ENCODE data around the gene DGKA.
"Not testable (repeated sequence)": the region's sequence is repeated elsewhere in the genome, so short reads cannot be mapped to it uniquely, and the experiment has no call there.

Gene DGKA

DNA sequence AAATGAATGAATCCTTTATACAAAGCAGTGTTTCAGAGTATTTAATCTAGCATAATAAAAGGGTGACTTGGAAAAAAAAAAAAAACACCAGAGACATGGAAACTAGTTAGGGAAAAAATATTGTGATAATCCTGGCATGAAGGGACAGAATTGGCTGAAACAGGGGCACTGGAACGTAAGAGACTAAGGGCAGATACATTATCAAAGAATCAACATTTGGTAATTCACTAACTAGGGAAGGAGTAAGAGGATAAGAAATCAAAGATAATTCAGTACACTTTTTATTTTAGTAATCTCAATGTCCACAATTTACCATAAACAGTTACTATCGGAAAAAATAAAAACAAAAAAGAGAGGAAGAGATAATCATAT lies 21.5 kb upstream of the DGKA start:
- H3K27ac ChIP-seq = peak overlapping the region; percentile 73
- H3K4me3 ChIP-seq = no peak overlapping the region
- no peak overlapping the region for H3K9ac ChIP-seq (ENCODE audit: insufficient read length)
- DNase-seq (ENCODE audit: low read depth, low spot score) = no peak
- TF ChIP-seq FOXP2 (optimal IDR thresholded peaks at IDR 0.05; ENCODE audit: control extremely low read depth, extremely low read length, insufficient read depth) = no peak
- no peak for TF ChIP-seq EZH2 (IDR thresholded peaks at IDR 0.05)
- TF ChIP-seq POLR2AphosphoS5 (IDR thresholded peaks at IDR 0.05; ENCODE audit: borderline replicate concordance, low read depth, low read length) = no peak
- no peaks in the 10 kb centered on the region for H3K9me3 ChIP-seq (ENCODE audit: low read depth, low read length)
- peaks cover 16% of the 10 kb centered on the region for H3K36me3 ChIP-seq (ENCODE audit: insufficient read depth, low read length)

DNA sequence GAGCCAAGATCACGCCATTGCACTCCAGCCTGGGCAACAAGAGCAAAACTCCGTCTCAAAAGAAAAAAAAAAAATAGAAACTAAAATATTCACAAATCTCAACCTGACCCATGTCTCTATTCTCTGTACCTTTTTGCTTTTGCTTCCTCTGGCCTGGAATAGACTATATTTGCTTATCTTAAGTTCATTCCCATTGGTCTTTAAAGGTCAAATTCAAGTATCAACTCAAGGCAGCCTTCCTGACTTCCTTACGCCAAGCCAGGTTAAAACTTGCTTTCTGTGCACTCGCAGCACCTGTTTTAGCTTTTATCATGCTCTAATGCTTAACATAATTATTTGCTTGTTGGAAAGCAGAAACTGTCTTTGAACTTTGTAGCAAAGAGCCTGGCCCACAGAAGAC lies 18.1 kb upstream of the DGKA start:
- DNase-seq (ENCODE audit: low read depth, low spot score) = no peak
- Histone ChIP-seq H3K36me3 (ENCODE audit: insufficient read depth, low read length) (peaks cover 16% of the 10 kb centered on the region), H3K4me3 (no peak overlapping the region), H3K9ac (ENCODE audit: insufficient read length) (no peak overlapping the region), H3K27ac (no peak overlapping the region), H3K9me3 (ENCODE audit: low read depth, low read length) (no peaks in the 10 kb centered on the region)
- TF ChIP-seq POLR2AphosphoS5 (IDR thresholded peaks at IDR 0.05; ENCODE audit: borderline replicate concordance, low read depth, low read length) = no peak
- TF ChIP-seq EZH2 (IDR thresholded peaks at IDR 0.05) = no peak
- TF ChIP-seq FOXP2 (optimal IDR thresholded peaks at IDR 0.05; ENCODE audit: control extremely low read depth, extremely low read length, insufficient read depth) = no peak

DNA sequence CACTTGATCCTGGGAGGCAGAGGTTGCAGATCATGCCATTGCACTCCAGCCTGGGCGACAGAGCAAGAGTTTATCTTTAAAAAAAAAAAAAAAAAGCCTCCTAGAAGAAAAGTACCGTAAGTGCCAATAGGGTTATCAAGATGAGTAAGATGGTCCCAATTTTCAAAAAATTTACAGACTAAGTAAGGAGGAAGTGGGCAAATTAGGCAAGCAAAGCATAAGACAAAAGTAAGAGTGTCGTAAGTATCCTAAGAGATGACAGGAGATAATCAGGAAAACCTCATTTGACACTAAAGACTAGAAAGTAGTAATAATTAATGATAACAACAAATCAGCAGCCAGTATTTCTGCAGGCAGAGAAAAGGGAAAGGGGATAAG lies 15.5 kb upstream of the DGKA start:
- Histone ChIP-seq H3K36me3 (ENCODE audit: insufficient read depth, low read length) (peaks cover 16% of the 10 kb centered on the region), H3K9ac (ENCODE audit: insufficient read length) (no peak overlapping the region), H3K9me3 (ENCODE audit: low read depth, low read length) (no peaks in the 10 kb centered on the region), H3K4me3 (no peak overlapping the region), H3K27ac (no peak overlapping the region)
- DNase-seq (ENCODE audit: low read depth, low spot score) = no peak
- no peak for TF ChIP-seq FOXP2 (optimal IDR thresholded peaks at IDR 0.05; ENCODE audit: control extremely low read depth, extremely low read length, insufficient read depth)
- TF ChIP-seq POLR2AphosphoS5 (IDR thresholded peaks at IDR 0.05; ENCODE audit: borderline replicate concordance, low read depth, low read length) = no peak
- TF ChIP-seq EZH2 (IDR thresholded peaks at IDR 0.05) = no peak

DNA sequence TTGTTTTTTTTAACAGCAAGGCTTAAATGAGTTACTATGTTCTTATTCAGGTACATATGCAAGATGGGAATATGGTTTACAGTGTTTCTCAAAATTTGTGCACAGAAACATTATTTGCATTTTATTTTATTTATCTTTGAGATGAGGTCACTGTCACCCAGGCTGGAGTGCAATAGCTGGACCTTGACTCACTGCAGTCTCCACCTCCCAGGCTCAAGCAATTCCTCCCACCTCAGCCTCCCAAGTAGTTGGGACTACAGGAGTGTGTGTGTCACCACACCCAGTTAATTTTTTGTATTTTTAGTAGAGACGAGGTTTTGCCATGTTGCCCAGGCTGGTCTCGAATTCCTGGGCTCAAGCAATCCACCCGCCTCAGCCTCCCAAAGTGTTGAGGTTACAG lies 11.9 kb upstream of the DGKA start:
- H3K4me3 ChIP-seq = not testable (repeated sequence)
- peaks cover 14% of the 10 kb centered on the region for H3K36me3 ChIP-seq (ENCODE audit: insufficient read depth, low read length)

DNA sequence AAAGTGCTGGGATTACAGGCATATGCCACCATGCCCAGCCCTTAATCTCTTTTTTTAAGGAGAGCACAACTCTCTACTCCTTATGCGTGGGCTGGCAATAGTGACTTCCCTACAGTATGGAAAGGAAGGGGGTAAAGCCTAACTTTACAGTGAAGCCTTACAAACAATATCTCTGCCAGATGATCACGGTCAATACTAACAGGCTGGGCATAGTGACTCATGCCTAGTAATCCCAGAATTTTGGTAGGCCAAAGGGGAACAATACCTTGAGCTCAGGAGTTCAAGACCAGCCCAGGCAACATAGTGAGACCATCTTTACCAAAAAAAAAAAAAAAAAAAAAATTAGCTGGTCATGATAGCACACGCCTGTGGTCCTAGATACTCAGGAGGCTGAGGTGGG lies 8.8 kb upstream of the DGKA start:
- DNase-seq (ENCODE audit: low read depth, low spot score) = no peak
- no peak overlapping the region for H3K4me3 ChIP-seq
- H3K36me3 ChIP-seq (ENCODE audit: insufficient read depth, low read length) = peaks cover 9% of the 10 kb centered on the region; the same call in 1 of the 2 replicates
- no peaks in the 10 kb centered on the region for H3K9me3 ChIP-seq (ENCODE audit: low read depth, low read length)
- no peak for TF ChIP-seq EZH2 (IDR thresholded peaks at IDR 0.05)
- no peak for TF ChIP-seq FOXP2 (optimal IDR thresholded peaks at IDR 0.05; ENCODE audit: control extremely low read depth, extremely low read length, insufficient read depth)
- no peak for TF ChIP-seq POLR2AphosphoS5 (IDR thresholded peaks at IDR 0.05; ENCODE audit: borderline replicate concordance, low read depth, low read length)
- no peak overlapping the region for H3K27ac ChIP-seq
- H3K9ac ChIP-seq (ENCODE audit: insufficient read length) = no peak overlapping the region

More for the DNA sequence above, 11.9 kb upstream of the DGKA start:
- not testable (repeated sequence) for H3K27ac ChIP-seq; H3K9ac ChIP-seq (ENCODE audit: insufficient read length); H3K9me3 ChIP-seq (ENCODE audit: low read depth, low read length); DNase-seq (ENCODE audit: low read depth, low spot score)

DNA sequence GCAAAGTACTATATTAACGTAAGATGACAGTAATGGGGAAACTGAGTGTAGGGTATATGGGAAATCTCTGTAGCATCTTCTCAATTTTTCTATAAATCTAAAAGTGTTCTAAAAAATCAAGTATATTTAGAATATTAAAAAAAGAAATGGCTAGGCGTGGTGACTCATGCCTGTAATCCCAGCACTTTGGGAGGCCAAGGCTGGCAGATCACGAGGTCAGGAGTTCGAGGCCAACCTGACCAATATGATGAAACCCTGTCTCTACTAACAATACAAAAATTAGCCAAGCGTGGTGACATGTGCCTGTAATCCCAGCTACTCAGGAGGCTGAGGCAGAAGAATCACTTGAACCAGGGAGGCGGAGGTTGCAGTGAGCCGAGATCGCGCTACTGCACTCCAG lies 7.3 kb upstream of the DGKA start:
- not testable (repeated sequence) for H3K9me3 ChIP-seq (ENCODE audit: low read depth, low read length); DNase-seq (ENCODE audit: low read depth, low spot score); H3K36me3 ChIP-seq (ENCODE audit: insufficient read depth, low read length); H3K27ac ChIP-seq; H3K4me3 ChIP-seq; H3K9ac ChIP-seq (ENCODE audit: insufficient read length)

DNA sequence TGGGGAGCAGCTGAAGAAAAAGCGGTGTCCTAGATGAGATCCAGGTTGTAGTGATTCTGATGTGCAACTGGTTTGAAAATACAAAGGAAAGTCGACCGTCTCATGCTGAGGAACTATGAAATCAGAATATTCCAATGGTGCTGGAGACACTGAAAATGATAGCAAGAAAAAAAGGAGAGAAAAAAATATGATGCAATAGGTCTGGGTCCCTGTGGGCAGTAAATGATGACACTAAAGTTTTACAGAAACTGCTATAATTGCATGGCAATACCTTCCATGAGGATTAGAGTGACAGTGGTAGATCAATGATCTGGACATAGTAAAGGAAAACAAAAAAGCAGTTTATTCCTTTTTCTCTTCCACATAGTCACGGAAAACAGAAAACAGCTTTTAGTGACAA lies 5.6 kb upstream of the DGKA start:
- Histone ChIP-seq H3K4me3 (peak overlapping the region; percentile 99), H3K9me3 (ENCODE audit: low read depth, low read length) (no peaks in the 10 kb centered on the region), H3K36me3 (ENCODE audit: insufficient read depth, low read length) (peaks cover 9% of the 10 kb centered on the region; the same call in 1 of the 2 replicates), H3K27ac (peak overlapping the region; percentile 93), H3K9ac (ENCODE audit: insufficient read length) (peak overlapping the region; percentile 48)
- TF ChIP-seq POLR2AphosphoS5 (IDR thresholded peaks at IDR 0.05; ENCODE audit: borderline replicate concordance, low read depth, low read length) = no peak
- TF ChIP-seq FOXP2 (optimal IDR thresholded peaks at IDR 0.05; ENCODE audit: control extremely low read depth, extremely low read length, insufficient read depth) = no peak
- no peak for DNase-seq (ENCODE audit: low read depth, low spot score)

DNA sequence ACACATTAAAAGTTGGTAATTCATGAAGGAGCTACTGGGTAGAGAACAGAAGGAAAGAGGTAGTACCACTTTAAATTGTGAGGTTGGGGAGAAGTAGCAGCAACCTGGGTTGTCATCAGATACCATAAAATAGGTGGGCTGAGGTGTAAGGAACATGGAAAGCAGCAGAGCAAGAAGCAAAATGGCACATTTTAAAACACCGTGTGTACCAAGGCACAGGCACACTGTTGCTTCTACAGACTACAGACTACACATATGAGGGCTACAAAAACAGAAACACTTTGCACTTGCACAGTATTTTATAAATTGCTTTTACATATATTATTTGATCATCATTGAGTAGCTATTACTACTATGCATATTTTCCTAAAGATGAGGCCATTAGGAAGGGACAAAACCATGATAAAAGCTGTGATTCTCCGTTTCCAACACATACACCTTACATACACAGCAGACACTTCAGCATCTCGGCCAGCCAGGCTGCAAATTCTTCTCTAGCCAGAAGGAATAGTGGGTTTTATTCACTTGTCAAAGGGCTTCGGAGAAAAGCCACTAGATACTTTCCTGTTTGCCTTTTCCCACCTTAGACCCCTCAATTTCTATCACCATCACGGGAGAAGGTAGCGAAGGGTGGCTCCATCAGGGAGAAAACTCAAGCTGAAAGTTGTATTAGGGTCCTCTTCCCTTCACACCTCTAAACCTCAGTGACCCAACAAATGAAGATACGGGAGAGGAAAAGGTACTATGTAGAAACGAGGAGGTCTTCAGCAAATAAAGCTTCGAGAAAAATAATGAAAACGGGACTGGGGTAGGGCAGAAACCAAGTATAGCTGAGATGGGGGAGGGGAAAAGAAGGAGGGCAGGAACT lies 4.9 kb upstream of the DGKA start:
- Histone ChIP-seq H3K9me3 (ENCODE audit: low read depth, low read length) (no peaks in the 10 kb centered on the region), H3K9ac (ENCODE audit: insufficient read length) (peak overlapping the region; percentile 97), H3K27ac (peak overlapping the region; percentile 93), H3K4me3 (peak overlapping the region; percentile 99), H3K36me3 (ENCODE audit: insufficient read depth, low read length) (peaks cover 9% of the 10 kb centered on the region; the same call in 1 of the 2 replicates)
- no peak for DNase-seq (ENCODE audit: low read depth, low spot score)
- no peak for TF ChIP-seq FOXP2 (optimal IDR thresholded peaks at IDR 0.05; ENCODE audit: control extremely low read depth, extremely low read length, insufficient read depth)
- no peak for TF ChIP-seq EZH2 (IDR thresholded peaks at IDR 0.05)
- no peak for TF ChIP-seq POLR2AphosphoS5 (IDR thresholded peaks at IDR 0.05; ENCODE audit: borderline replicate concordance, low read depth, low read length)
